ENCODE results near the gene RAN.

GRCh38 chr12:130911193-130911592 is 39.3 kb downstream of the RAN start:
- no peak for TF ChIP-seq CTCF (IDR thresholded peaks at IDR 0.05; ENCODE audit: insufficient read depth, low read length)
- TF ChIP-seq REST (IDR thresholded peaks at IDR 0.05; ENCODE audit: insufficient replicate concordance, low read depth) = no peak
- TF ChIP-seq POLR2AphosphoS5 (IDR thresholded peaks at IDR 0.05; ENCODE audit: low read depth) = no peak
- TF ChIP-seq SPI1 (IDR thresholded peaks at IDR 0.05; ENCODE audit: borderline replicate concordance, low read depth) = no peak
- no peak for TF ChIP-seq GABPA (IDR thresholded peaks at IDR 0.05; ENCODE audit: low read depth)

Data from HL-60 (cell line).